Stimulated activated CD4-positive, alpha-beta T cell treated with anti-CD3 and anti-CD28 coated beads, TNF-alpha, amount 100 ng/mL, for 48 hours (primary cell): Measurements from ENCODE around the gene PPP2R3B.

ENCODE experiments used
- DNase-seq, 3 donors: peaks; one replicate each; pipeline ENCODE4 v3.0.0-alpha.2; 2020; ENCODE audit warnings: low read depth in 3 of 3

The PPP2R3B gene

GRCh38 chrX:370963-371745 is 15.6 kb downstream of the PPP2R3B start:
- DNase-seq: no peak

GRCh38 chrX:370244-370962 is 16.3 kb downstream of the PPP2R3B start:
- DNase-seq: no peak

- DNase-seq: no peak
Observed at GRCh38 chrX:369563-370101, 17.1 kb downstream of the PPP2R3B start.

GRCh38 chrX:368811-369562 is 17.7 kb downstream of the PPP2R3B start:
- DNase-seq: no peak

GRCh38 chrX:367866-368265 is 18.8 kb downstream of the PPP2R3B start:
- no peak for DNase-seq

GRCh38 chrX:367349-367748 is 19.4 kb downstream of the PPP2R3B start:
- no peak for DNase-seq

GRCh38 chrX:363621-364375 is 22.9 kb downstream of the PPP2R3B start:
- no peak for DNase-seq

- DNase-seq: no peak
Observed at GRCh38 chrX:362937-363620, 23.6 kb downstream of the PPP2R3B start.

GRCh38 chrX:362351-362750 is 24.4 kb downstream of the PPP2R3B start:
- no peak for DNase-seq

GRCh38 chrX:361231-362145 is 25.2 kb downstream of the PPP2R3B start:
- no peak for DNase-seq

GRCh38 chrX:360496-361150 is 26.1 kb downstream of the PPP2R3B start:
- DNase-seq: no peak

GRCh38 chrX:358651-359143 is 28.0 kb downstream of the PPP2R3B start:
- no peak for DNase-seq

GRCh38 chrX:357693-358471 is 28.8 kb downstream of the PPP2R3B start:
- peak in 1 of 3 donors; percentile 38 for DNase-seq

- DNase-seq: no peak
Observed at GRCh38 chrX:357035-357692, 29.5 kb downstream of the PPP2R3B start.

- no peak for DNase-seq
Observed at GRCh38 chrX:356385-357034, 30.2 kb downstream of the PPP2R3B start.

GRCh38 chrX:355329-356050 is 31.2 kb downstream of the PPP2R3B start:
- DNase-seq: no peak
